Measurements from ENCODE around the gene BMP10. TPM values are rescaled to one million over a fixed set of nuclear protein-coding genes. Genes with fewer than 3 reads are reported as not detected.

The BMP10 gene
- total RNA-seq, 1 experiment from 2014 or later: not detected

- no peak for TF ChIP-seq ZBTB33 (IDR thresholded peaks at IDR 0.05; ENCODE audit: extremely low read depth, insufficient replicate concordance, low read length)
- TF ChIP-seq EZH2phosphoT487 (IDR thresholded peaks at IDR 0.05; ENCODE audit: borderline replicate concordance): no peak
- TF ChIP-seq EGR1 (IDR thresholded peaks at IDR 0.05; ENCODE audit: low read depth): no peak
- TF ChIP-seq MAX (IDR thresholded peaks at IDR 0.05): no peak
- no peak for TF ChIP-seq SRF (IDR thresholded peaks at IDR 0.05; ENCODE audit: low read depth)
Observed at GRCh38 chr2:68827666-68828065, 43.5 kb downstream of the BMP10 start (continued).

- H3K79me2 ChIP-seq (ENCODE audit: insufficient read depth, low read length): no peaks in the 10 kb centered on the region
- POLR2A ChIA-PET: no interaction called here
- BruUV-seq (replicated peaks): no TSS peak
- DNase-seq (ENCODE audit: low read depth, low spot score) (no peak), ATAC-seq (no peak)
- intact Hi-C loops (cut with micrococcal nuclease): no loop called here
- H3K4me3 ChIP-seq (replicated peaks in 1 of 2; ENCODE audit: low read depth in 1 of 2, low read length in 2 of 2): no peak overlapping the region
- H3K4me2 ChIP-seq (ENCODE audit: low read length): no peak overlapping the region
- CTCF ChIA-PET: no interaction called here
- H3K9ac ChIP-seq (ENCODE audit: low read length): no peak overlapping the region
- peaks cover 6 to 8% of the 10 kb centered on the region in 2 experiments; a peak in 2 of 4 replicates for H3K4me1 ChIP-seq (ENCODE audit: control insufficient read depth in 1 of 2, insufficient read depth in 2 of 2, low read length in 2 of 2)
- no peaks in the 10 kb centered on the region for H3K9me2 ChIP-seq (ENCODE audit: insufficient read depth)
- no peaks in the 10 kb centered on the region for H3K27me3 ChIP-seq (ENCODE audit: insufficient read depth, low read length)
- no peaks in the 10 kb centered on the region for H3K36me3 ChIP-seq (ENCODE audit: control insufficient read depth in 1 of 2, insufficient read depth in 2 of 2, low read length in 2 of 2)
- H3K9me3 ChIP-seq (ENCODE audit: control insufficient read depth in 1 of 2, insufficient read depth in 1 of 2, low read depth in 1 of 2, low read length in 2 of 2): no peaks in the 10 kb centered on the region
- RAD21 ChIA-PET (ENCODE audit: low non-redundant PET in 1 of 2, low total read pairs in 2 of 2, uncharacterized antibody in 2 of 2, unreplicated experiment in 2 of 2): no interaction called here
- no peak overlapping the region for H3K27ac ChIP-seq (ENCODE audit: low read depth, low read length)
- TF ChIP-seq SIN3A (IDR thresholded peaks at IDR 0.05; ENCODE audit: low read depth) (no peak), TCF7L2 (IDR thresholded peaks at IDR 0.05; ENCODE audit: borderline replicate concordance, extremely low read depth, insufficient read depth, insufficient read length) (no peak), EZH2phosphoT487 (IDR thresholded peaks at IDR 0.05; ENCODE audit: borderline replicate concordance) (no peak), REST (IDR thresholded peaks at IDR 0.05; ENCODE audit: low read depth) (no peak), FOSL1 (IDR thresholded peaks at IDR 0.05; ENCODE audit: low read depth) (no peak), CBX3 (IDR thresholded peaks at IDR 0.05; ENCODE audit: low read depth) (no peak), JUND (IDR thresholded peaks at IDR 0.05) (no peak), CTCF (IDR thresholded peaks at IDR 0.05 in 2 of 3, conservative IDR thresholded peaks at IDR 0.05 in 1 of 3; ENCODE audit: borderline replicate concordance in 1 of 3, insufficient read depth in 1 of 3, low read depth in 2 of 3, low read length in 2 of 3) (no peak), ZNF274 (IDR thresholded peaks at IDR 0.05; ENCODE audit: low read depth, low read length) (no peak), CEBPB (IDR thresholded peaks at IDR 0.05; ENCODE audit: low read depth) (no peak), POLR2A (IDR thresholded peaks at IDR 0.05; ENCODE audit: borderline replicate concordance, extremely low read depth, insufficient read depth, insufficient read length) (no peak), ELF1 (IDR thresholded peaks at IDR 0.05; ENCODE audit: borderline replicate concordance, low read depth) (no peak), MAX (IDR thresholded peaks at IDR 0.05) (no peak), EGR1 (IDR thresholded peaks at IDR 0.05; ENCODE audit: low read depth) (no peak), SP1 (IDR thresholded peaks at IDR 0.05; ENCODE audit: low read depth) (no peak), EZH2 (IDR thresholded peaks at IDR 0.05) (no peak), SRF (IDR thresholded peaks at IDR 0.05; ENCODE audit: low read depth) (no peak), POLR2AphosphoS5 (IDR thresholded peaks at IDR 0.05; ENCODE audit: low read depth, low read length) (no peak)
- H2AFZ ChIP-seq (ENCODE audit: low read depth, low read length, poor library complexity, severe bottlenecking): no peak overlapping the region
- H4K20me1 ChIP-seq (ENCODE audit: insufficient read depth): no peaks in the 10 kb centered on the region
Observed at GRCh38 chr2:68825866-68826265, 45.3 kb downstream of the BMP10 start.
